GOT3 (cell line): ENCODE results near the gene GPC3.
"Not testable (repeated sequence)": the region's sequence is repeated elsewhere in the genome, so short reads cannot be mapped to it uniquely, and the experiment has no call there.

Experiments
- DNase-seq: peaks from one replicate; lab custom pipeline; 2025; ENCODE audit warnings: mixed read lengths; lab: John Stamatoyannopoulos, UW

Gene GPC3

GRCh38 chrX:133762976-133763548 is 222.3 kb downstream of the GPC3 start:
- not testable (repeated sequence) for DNase-seq

- DNase-seq: no peak
Measured at GRCh38 chrX:133754657-133755056, 230.7 kb downstream of the GPC3 start.

GRCh38 chrX:133749951-133750350 is 235.4 kb downstream of the GPC3 start:
- DNase-seq: no peak

GRCh38 chrX:133749370-133749769 is 236.0 kb downstream of the GPC3 start:
- DNase-seq: no peak

- DNase-seq: no peak
Measured at GRCh38 chrX:133747196-133747595, 238.2 kb downstream of the GPC3 start.

GRCh38 chrX:133746593-133746992 is 238.8 kb downstream of the GPC3 start:
- no peak for DNase-seq

- no peak for DNase-seq
Measured at GRCh38 chrX:133745349-133745748, 240.0 kb downstream of the GPC3 start.

GRCh38 chrX:133742602-133743305 is 242.6 kb downstream of the GPC3 start:
- no peak for DNase-seq

GRCh38 chrX:133741303-133741702 is 244.1 kb downstream of the GPC3 start:
- no peak for DNase-seq

- no peak for DNase-seq
Measured at GRCh38 chrX:133726642-133727041, 258.8 kb downstream of the GPC3 start.

GRCh38 chrX:133726211-133726630 is 259.2 kb downstream of the GPC3 start:
- no peak for DNase-seq

- no peak for DNase-seq
Measured at GRCh38 chrX:133723930-133724329, 261.5 kb downstream of the GPC3 start.

GRCh38 chrX:133722756-133723155 is 262.6 kb downstream of the GPC3 start:
- no peak for DNase-seq

- not testable (repeated sequence) for DNase-seq
Measured at GRCh38 chrX:133720269-133720668, 265.1 kb downstream of the GPC3 start.

GRCh38 chrX:133715715-133716114 is 269.7 kb downstream of the GPC3 start:
- no peak for DNase-seq

- DNase-seq: no peak
Measured at GRCh38 chrX:133709501-133709900, 275.9 kb downstream of the GPC3 start.

- no peak for DNase-seq
Measured at GRCh38 chrX:133706890-133707289, 278.5 kb downstream of the GPC3 start.

GRCh38 chrX:133702230-133702629 is 283.2 kb downstream of the GPC3 start:
- DNase-seq: no peak

- DNase-seq: no peak
Measured at GRCh38 chrX:133699023-133699728, 286.2 kb downstream of the GPC3 start.

- DNase-seq: no peak
Measured at GRCh38 chrX:133698298-133698697, 287.1 kb downstream of the GPC3 start.

GRCh38 chrX:133697656-133698055 is 287.7 kb downstream of the GPC3 start:
- no peak for DNase-seq

GRCh38 chrX:133689997-133690599 is 295.3 kb downstream of the GPC3 start:
- DNase-seq: no peak

GRCh38 chrX:133685822-133686221 is 299.6 kb downstream of the GPC3 start:
- DNase-seq: no peak
